ENCODE results near the gene VTI1A. TPM values are rescaled to one million over a fixed set of nuclear protein-coding genes. Genes with fewer than 3 reads are reported as not detected.

Gene VTI1A
- polyA plus RNA-seq, 1 of the 3 experiments (the other 2 are of a cell fraction), result 8.3 TPM

- TF ChIP-seq ELF1 (IDR thresholded peaks at IDR 0.05), result no peak
- no peak for TF ChIP-seq EZH2phosphoT487 (IDR thresholded peaks at IDR 0.05; ENCODE audit: borderline replicate concordance, low read depth)
- TF ChIP-seq RCOR1 (IDR thresholded peaks at IDR 0.05; ENCODE audit: low read length), result no peak
- no peak for TF ChIP-seq RXRA (IDR thresholded peaks at IDR 0.05; ENCODE audit: borderline replicate concordance, low read depth)
- TF ChIP-seq GATA2 (CRISPR knock-in tag; IDR thresholded peaks at IDR 0.05), result no peak
- no peak for TF ChIP-seq CHD2 (IDR thresholded peaks at IDR 0.05; ENCODE audit: low read length, partially characterized antibody)
Observed at GRCh38 chr10:112407696-112408095, 39.3 kb upstream of the VTI1A start (continued).

DNA sequence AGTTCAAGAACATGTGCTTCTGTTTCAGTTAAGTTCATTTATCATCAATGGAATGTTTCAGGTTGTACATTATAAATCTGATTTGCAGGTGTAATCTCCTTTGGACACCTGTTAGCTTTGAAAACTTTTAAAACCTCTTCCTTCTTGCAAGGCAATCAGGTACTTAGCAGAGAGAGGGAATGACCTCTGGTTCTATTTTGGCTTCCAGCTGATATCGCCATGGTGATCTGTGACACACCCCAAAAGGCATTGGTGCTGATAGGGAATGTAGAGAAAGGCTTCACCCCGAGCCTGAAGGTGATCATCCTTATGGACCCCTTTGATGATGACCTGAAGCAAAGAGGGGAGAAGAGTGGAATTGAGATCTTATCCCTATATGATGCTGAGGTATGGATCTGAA is 37.7 kb upstream of the VTI1A start:
- Histone ChIP-seq H3F3A (replicated peaks; ENCODE audit: insufficient read depth) (no peaks in the 10 kb centered on the region), H3K4me1 (ENCODE audit: control insufficient read depth in 1 of 2, insufficient read depth in 2 of 2, low read depth in 1 of 2, low read length in 1 of 2) (no peaks in the 10 kb centered on the region), H3K9me3 (no peaks in the 10 kb centered on the region), H3K27ac (ENCODE audit: low read depth in 2 of 2, low read length in 1 of 2) (no peak overlapping the region), H3K79me2 (ENCODE audit: insufficient read depth) (no peaks in the 10 kb centered on the region), H3K9me2 (no peaks in the 10 kb centered on the region), H4K20me1 (ENCODE audit: insufficient read depth) (no peaks in the 10 kb centered on the region), H3K27me3 (ENCODE audit: insufficient read depth) (peaks cover 6% of the 10 kb centered on the region; the same call in 1 of the 2 replicates), H3K36me3 (replicated peaks in 1 of 2; ENCODE audit: control insufficient read depth in 1 of 2, insufficient read depth in 2 of 2, low read length in 1 of 2) (no peaks in the 10 kb centered on the region), H3K9ac (no peak overlapping the region), H3K4me3 (ENCODE audit: low read depth in 2 of 2, low read length in 1 of 2) (no peak overlapping the region), H2AFZ (ENCODE audit: low read depth) (no peak overlapping the region), H3K4me2 (no peak overlapping the region)
- CTCF ChIA-PET, result interaction anchor here (0.9 kb wide), 1 partner anchor 63 kb away, joined by 3 read pairs; no protein-coding TSS in a partner anchor
- no peak for DNase-seq
- TF ChIP-seq USF2 (IDR thresholded peaks at IDR 0.05; ENCODE audit: borderline replicate concordance, low read depth, low read length) (no peak), NRF1 (IDR thresholded peaks at IDR 0.05; ENCODE audit: low read depth, low read length) (no peak), MXI1 (IDR thresholded peaks at IDR 0.05; ENCODE audit: low read depth, low read length) (no peak), JUND (IDR thresholded peaks at IDR 0.05) (no peak)
- TF ChIP-seq, protein P1, sequence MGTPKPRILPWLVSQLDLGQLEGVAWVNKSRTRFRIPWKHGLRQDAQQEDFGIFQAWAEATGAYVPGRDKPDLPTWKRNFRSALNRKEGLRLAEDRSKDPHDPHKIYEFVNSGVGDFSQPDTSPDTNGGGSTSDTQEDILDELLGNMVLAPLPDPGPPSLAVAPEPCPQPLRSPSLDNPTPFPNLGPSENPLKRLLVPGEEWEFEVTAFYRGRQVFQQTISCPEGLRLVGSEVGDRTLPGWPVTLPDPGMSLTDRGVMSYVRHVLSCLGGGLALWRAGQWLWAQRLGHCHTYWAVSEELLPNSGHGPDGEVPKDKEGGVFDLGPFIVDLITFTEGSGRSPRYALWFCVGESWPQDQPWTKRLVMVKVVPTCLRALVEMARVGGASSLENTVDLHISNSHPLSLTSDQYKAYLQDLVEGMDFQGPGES (IDR thresholded peaks at IDR 0.05; ENCODE audit: low read depth, low read length), result no peak
- 0% methylated on average over 2 of the region's 2 CpGs for WGBS (ENCODE audit: low lambda C conversion rate)
- POLR2A ChIA-PET, result no interaction called here

- no peaks in the 10 kb centered on the region for H4K20me1 ChIP-seq (ENCODE audit: insufficient read depth)
- no peaks in the 10 kb centered on the region for H3K79me2 ChIP-seq (ENCODE audit: insufficient read depth)
- H3K36me3 ChIP-seq (replicated peaks in 1 of 2; ENCODE audit: control insufficient read depth in 1 of 2, insufficient read depth in 2 of 2, low read length in 1 of 2), result no peaks in the 10 kb centered on the region
- no peak overlapping the region for H2AFZ ChIP-seq (ENCODE audit: low read depth)
- no peak for DNase-seq
- CTCF ChIA-PET, result interaction anchor here (0.9 kb wide), 1 partner anchor 63 kb away, joined by 3 read pairs; no protein-coding TSS in a partner anchor
- no peaks in the 10 kb centered on the region for H3F3A ChIP-seq (replicated peaks; ENCODE audit: insufficient read depth)
- H3K27ac ChIP-seq (ENCODE audit: low read depth in 2 of 2, low read length in 1 of 2), result no peak overlapping the region
- no peaks in the 10 kb centered on the region for H3K9me3 ChIP-seq
- no peak overlapping the region for H3K9ac ChIP-seq
- H3K4me1 ChIP-seq (ENCODE audit: control insufficient read depth in 1 of 2, insufficient read depth in 2 of 2, low read depth in 1 of 2, low read length in 1 of 2), result no peaks in the 10 kb centered on the region
- no peak overlapping the region for H3K4me2 ChIP-seq
- H3K4me3 ChIP-seq (ENCODE audit: low read depth in 2 of 2, low read length in 1 of 2), result no peak overlapping the region
- POLR2A ChIA-PET, result no interaction called here
- 38% methylated on average over 4 of the region's 4 CpGs for WGBS (ENCODE audit: low lambda C conversion rate)
- no peaks in the 10 kb centered on the region for H3K9me2 ChIP-seq
- H3K27me3 ChIP-seq (ENCODE audit: insufficient read depth), result peaks cover 6% of the 10 kb centered on the region; the same call in 1 of the 2 replicates
- TF ChIP-seq TCF12 (IDR thresholded peaks at IDR 0.05) (no peak), EP300 (IDR thresholded peaks at IDR 0.05; ENCODE audit: borderline replicate concordance in 1 of 2, low read depth in 1 of 2, low read length in 1 of 2) (no peak), MEF2A (IDR thresholded peaks at IDR 0.05; ENCODE audit: borderline replicate concordance, low read depth) (no peak), EZH2phosphoT487 (IDR thresholded peaks at IDR 0.05; ENCODE audit: borderline replicate concordance, low read depth) (no peak), RFX5 (IDR thresholded peaks at IDR 0.05; ENCODE audit: low read length) (no peak), ELF1 (IDR thresholded peaks at IDR 0.05) (no peak), CHD2 (IDR thresholded peaks at IDR 0.05; ENCODE audit: low read length, partially characterized antibody) (no peak), TAF1 (IDR thresholded peaks at IDR 0.05; ENCODE audit: borderline replicate concordance, low read depth, low read length) (no peak), RCOR1 (IDR thresholded peaks at IDR 0.05; ENCODE audit: low read length) (no peak), NFIC (IDR thresholded peaks at IDR 0.05; ENCODE audit: borderline replicate concordance) (no peak), MAX (IDR thresholded peaks at IDR 0.05; ENCODE audit: low read depth) (no peak), NRF1 (IDR thresholded peaks at IDR 0.05; ENCODE audit: low read depth, low read length) (no peak), SMC3 (IDR thresholded peaks at IDR 0.05; ENCODE audit: low read depth, low read length) (no peak), TEAD4 (IDR thresholded peaks at IDR 0.05; ENCODE audit: borderline replicate concordance, insufficient read depth) (no peak), RXRA (IDR thresholded peaks at IDR 0.05; ENCODE audit: borderline replicate concordance, low read depth) (no peak), YY1 (IDR thresholded peaks at IDR 0.05; ENCODE audit: low read depth) (no peak)
- TF ChIP-seq, protein P2, sequence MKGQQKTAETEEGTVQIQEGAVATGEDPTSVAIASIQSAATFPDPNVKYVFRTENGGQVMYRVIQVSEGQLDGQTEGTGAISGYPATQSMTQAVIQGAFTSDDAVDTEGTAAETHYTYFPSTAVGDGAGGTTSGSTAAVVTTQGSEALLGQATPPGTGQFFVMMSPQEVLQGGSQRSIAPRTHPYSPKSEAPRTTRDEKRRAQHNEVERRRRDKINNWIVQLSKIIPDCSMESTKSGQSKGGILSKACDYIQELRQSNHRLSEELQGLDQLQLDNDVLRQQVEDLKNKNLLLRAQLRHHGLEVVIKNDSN (IDR thresholded peaks at IDR 0.05; ENCODE audit: borderline replicate concordance, low read depth), result no peak
- TF ChIP-seq, protein P1 (IDR thresholded peaks at IDR 0.05; ENCODE audit: low read depth, low read length), result no peak
Observed at GRCh38 chr10:112409755-112410154, 37.3 kb upstream of the VTI1A start.
